ENCODE data around the gene CXCL16. TPM values are rescaled to one million over a fixed set of nuclear protein-coding genes. Genes with fewer than 3 reads are reported as not detected.

CXCL16 gene
- total RNA-seq = 19.0 and 32.3 TPM in 2 replicates

GRCh38 chr17:4739122-4740024 is at the start of gene CXCL16, which contains the start of gene ZMYND15:
Gene CXCL16 (minus strand): TSS chr17:4739928. CDS start chr17:4739339, 589 bp downstream.
Gene ZMYND15 (plus strand): TSS chr17:4739833. CDS start chr17:4740549, 716 bp downstream.
- H3K4me3 ChIP-seq (ENCODE audit: low read depth, low read length) = peak within 1 kb of the TSS; percentile 73
- TF ChIP-seq CTCF (conservative IDR thresholded peaks at IDR 0.05; ENCODE audit: low read depth, low read length) = no peak

GRCh38 chr17:4788807-4789700 is 49.3 kb upstream of the CXCL16 start, which contains the start of gene GLTPD2:
Gene GLTPD2 (plus strand): TSS chr17:4788964. CDS start chr17:4789012, 48 bp downstream.
- DNase-seq (ENCODE audit: low read depth) = no peak

More at GRCh38 chr17:4739122-4740024, at the start of gene CXCL16, which contains the start of gene ZMYND15:
- no peak for DNase-seq (ENCODE audit: low read depth)

GRCh38 chr17:4788159-4788806 is 48.6 kb upstream of the CXCL16 start:
- peak overlapping the region; percentile 65 for H3K4me3 ChIP-seq (ENCODE audit: low read depth, low read length)
- no peak for TF ChIP-seq CTCF (conservative IDR thresholded peaks at IDR 0.05; ENCODE audit: low read depth, low read length)
- no peak for DNase-seq (ENCODE audit: low read depth)

More at GRCh38 chr17:4788807-4789700, 49.3 kb upstream of the CXCL16 start, which contains the start of gene GLTPD2:
- H3K4me3 ChIP-seq (ENCODE audit: low read depth, low read length) = peak within 1 kb of the TSS; percentile 65
- TF ChIP-seq CTCF (conservative IDR thresholded peaks at IDR 0.05; ENCODE audit: low read depth, low read length) = no peak

- H3K4me3 ChIP-seq (ENCODE audit: low read depth, low read length) = no peak overlapping the region
Measured at GRCh38 chr17:4786516-4786915, 46.8 kb upstream of the CXCL16 start.

GRCh38 chr17:4786106-4786511 is 46.4 kb upstream of the CXCL16 start, which contains the start of gene VMO1:
Gene VMO1 (minus strand): TSS chr17:4786364. CDS start chr17:4786352, 12 bp downstream.
- H3K4me3 ChIP-seq (ENCODE audit: low read depth, low read length) = no peak within 1 kb of the TSS
- TF ChIP-seq CTCF (conservative IDR thresholded peaks at IDR 0.05; ENCODE audit: low read depth, low read length) = no peak
- DNase-seq (ENCODE audit: low read depth) = no peak

More at GRCh38 chr17:4786516-4786915, 46.8 kb upstream of the CXCL16 start:
- no peak for TF ChIP-seq CTCF (conservative IDR thresholded peaks at IDR 0.05; ENCODE audit: low read depth, low read length)
- DNase-seq (ENCODE audit: low read depth) = no peak
